IPS-15b (cell line): ENCODE measurements around the gene TIGIT.

Experiments used
- H3K27me3 ChIP-seq: one replicate; pipeline ENCODE4 v1.6.1; 2013; ENCODE audit warnings: low read length; ENCODE audit not compliant: control insufficient read depth, insufficient read depth
- H3K36me3 ChIP-seq: one replicate; pipeline ENCODE4 v1.6.1; 2013; ENCODE audit warnings: low read length; ENCODE audit not compliant: control insufficient read depth, insufficient read depth
- H3K4me1 ChIP-seq: one replicate; pipeline ENCODE4 v1.6.1; 2013; ENCODE audit warnings: mild to moderate bottlenecking, low read length; ENCODE audit not compliant: control insufficient read depth, insufficient read depth
- H3K4me3 ChIP-seq: one replicate; pipeline ENCODE4 v1.5.1; 2013; ENCODE audit warnings: low read depth, low read length
- H3K9ac ChIP-seq: one replicate; pipeline ENCODE4 v1.6.1; 2013; ENCODE audit warnings: low read depth, mild to moderate bottlenecking, low read length
- H3K9me3 ChIP-seq: one replicate; pipeline ENCODE4 v1.6.1; 2013; ENCODE audit warnings: mild to moderate bottlenecking, low read length; ENCODE audit not compliant: control insufficient read depth, insufficient read depth

The TIGIT gene

GRCh38 chr3:114333180-114333922 lies 39.5 kb downstream of the TIGIT start:
- H3K4me3 ChIP-seq = no peak overlapping the region
- H3K4me1 ChIP-seq = peaks cover 30% of the 10 kb centered on the region
- no peaks in the 10 kb centered on the region for H3K27me3 ChIP-seq
- H3K9me3 ChIP-seq = no peaks in the 10 kb centered on the region
- no peaks in the 10 kb centered on the region for H3K36me3 ChIP-seq
- H3K9ac ChIP-seq = no peak overlapping the region

GRCh38 chr3:114333923-114334240 lies 40.1 kb downstream of the TIGIT start:
- no peaks in the 10 kb centered on the region for H3K27me3 ChIP-seq
- no peak overlapping the region for H3K4me3 ChIP-seq
- H3K9ac ChIP-seq = no peak overlapping the region
- H3K4me1 ChIP-seq = peaks cover 30% of the 10 kb centered on the region
- H3K9me3 ChIP-seq = no peaks in the 10 kb centered on the region
- no peaks in the 10 kb centered on the region for H3K36me3 ChIP-seq

DNA sequence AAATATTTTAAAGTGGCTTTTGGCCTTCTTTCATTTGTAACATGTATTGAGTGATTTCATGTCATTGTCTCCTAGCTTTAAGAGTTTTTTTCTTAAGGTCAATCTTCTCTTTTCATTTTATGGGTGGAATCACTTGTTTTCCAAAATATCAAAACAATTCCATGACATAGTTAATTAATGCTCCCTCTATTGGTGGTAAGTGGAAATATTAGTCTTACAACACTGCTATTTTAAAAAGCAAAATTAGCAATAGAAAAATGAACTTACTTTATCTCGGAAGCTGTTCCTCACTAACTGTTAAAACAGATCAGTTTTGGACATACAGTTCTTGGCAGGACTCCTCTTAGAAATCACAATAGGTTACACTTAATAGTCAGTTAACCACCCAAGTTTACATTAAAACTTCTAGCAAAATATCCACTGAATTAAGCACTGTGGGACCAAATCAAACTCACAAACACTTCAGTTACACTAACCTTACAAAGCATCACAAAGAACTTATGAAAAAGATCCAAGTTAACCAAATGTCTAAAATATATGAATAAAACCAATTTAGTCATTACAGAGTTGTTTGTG lies 42.4 kb downstream of the TIGIT start:
- Histone ChIP-seq H3K4me1 (peaks cover 30% of the 10 kb centered on the region), H3K9ac (no peak overlapping the region), H3K27me3 (no peaks in the 10 kb centered on the region), H3K36me3 (no peaks in the 10 kb centered on the region), H3K4me3 (no peak overlapping the region), H3K9me3 (no peaks in the 10 kb centered on the region)

- Histone ChIP-seq H3K27me3 (no peaks in the 10 kb centered on the region), H3K4me1 (peaks cover 30% of the 10 kb centered on the region), H3K9me3 (no peaks in the 10 kb centered on the region), H3K36me3 (no peaks in the 10 kb centered on the region), H3K9ac (no peak overlapping the region), H3K4me3 (no peak overlapping the region)
These were observed 43.0 kb downstream of the TIGIT start for GRCh38 chr3:114336857-114337256.

- Histone ChIP-seq H3K4me1 (peaks cover 21% of the 10 kb centered on the region), H3K36me3 (no peaks in the 10 kb centered on the region), H3K9me3 (no peaks in the 10 kb centered on the region), H3K4me3 (no peak overlapping the region), H3K27me3 (no peaks in the 10 kb centered on the region), H3K9ac (no peak overlapping the region)
These were observed 45.0 kb downstream of the TIGIT start for GRCh38 chr3:114338651-114339357.

DNA sequence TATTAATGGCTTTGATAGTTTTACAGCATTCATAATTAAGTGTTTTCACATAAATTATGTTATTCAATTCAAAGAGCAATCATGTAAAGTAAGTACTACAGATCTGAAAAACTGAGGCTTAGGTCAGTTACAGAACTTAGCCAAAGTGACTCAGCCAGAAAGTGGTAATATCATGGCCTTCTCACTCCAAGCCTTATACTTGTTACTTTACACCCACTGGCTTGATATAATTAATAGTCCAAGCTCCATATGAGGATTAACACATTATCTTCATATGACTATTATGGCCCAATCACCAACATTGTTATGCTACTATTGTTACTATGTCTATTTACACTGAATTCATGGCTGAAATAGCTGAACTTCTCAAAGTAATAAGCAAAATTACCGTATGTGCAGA lies 50.7 kb downstream of the TIGIT start:
- no peak overlapping the region for H3K9ac ChIP-seq
- no peaks in the 10 kb centered on the region for H3K36me3 ChIP-seq
- no peaks in the 10 kb centered on the region for H3K9me3 ChIP-seq
- H3K4me1 ChIP-seq = no peaks in the 10 kb centered on the region
- H3K27me3 ChIP-seq = no peaks in the 10 kb centered on the region
- no peak overlapping the region for H3K4me3 ChIP-seq

DNA sequence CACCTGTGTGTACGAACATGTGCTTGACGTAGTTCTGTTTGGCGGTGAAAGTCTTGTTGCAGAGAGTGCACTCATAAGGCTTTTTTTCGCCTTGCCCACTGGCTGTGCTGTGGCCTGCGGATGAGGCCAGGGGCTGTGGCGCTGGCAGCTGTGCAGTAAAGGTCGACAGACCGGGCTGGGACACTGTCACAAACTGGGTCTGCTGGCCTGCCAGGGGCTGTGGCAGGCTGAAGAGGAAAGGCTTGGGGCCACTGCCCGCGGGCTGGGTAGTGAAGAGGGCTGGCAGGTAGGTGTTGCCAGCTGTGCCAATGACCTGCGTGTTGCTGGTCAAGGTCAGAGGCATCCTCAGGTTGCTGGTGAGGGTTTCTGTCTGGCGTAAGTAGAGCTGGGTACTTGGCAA lies 56.4 kb downstream of the TIGIT start:
- Histone ChIP-seq H3K9ac (no peak overlapping the region), H3K9me3 (no peaks in the 10 kb centered on the region), H3K36me3 (no peaks in the 10 kb centered on the region), H3K27me3 (no peaks in the 10 kb centered on the region), H3K4me3 (no peak overlapping the region), H3K4me1 (no peaks in the 10 kb centered on the region)

GRCh38 chr3:114350690-114351089 lies 56.9 kb downstream of the TIGIT start:
- H3K4me3 ChIP-seq = no peak overlapping the region
- no peaks in the 10 kb centered on the region for H3K36me3 ChIP-seq
- no peaks in the 10 kb centered on the region for H3K9me3 ChIP-seq
- H3K9ac ChIP-seq = no peak overlapping the region
- peaks cover 3% of the 10 kb centered on the region for H3K4me1 ChIP-seq
- no peaks in the 10 kb centered on the region for H3K27me3 ChIP-seq

GRCh38 chr3:114351123-114351821 lies 57.4 kb downstream of the TIGIT start:
- H3K4me1 ChIP-seq = peaks cover 9% of the 10 kb centered on the region
- no peaks in the 10 kb centered on the region for H3K9me3 ChIP-seq
- no peak overlapping the region for H3K9ac ChIP-seq
- H3K4me3 ChIP-seq = no peak overlapping the region
- H3K27me3 ChIP-seq = no peaks in the 10 kb centered on the region
- H3K36me3 ChIP-seq = no peaks in the 10 kb centered on the region

DNA sequence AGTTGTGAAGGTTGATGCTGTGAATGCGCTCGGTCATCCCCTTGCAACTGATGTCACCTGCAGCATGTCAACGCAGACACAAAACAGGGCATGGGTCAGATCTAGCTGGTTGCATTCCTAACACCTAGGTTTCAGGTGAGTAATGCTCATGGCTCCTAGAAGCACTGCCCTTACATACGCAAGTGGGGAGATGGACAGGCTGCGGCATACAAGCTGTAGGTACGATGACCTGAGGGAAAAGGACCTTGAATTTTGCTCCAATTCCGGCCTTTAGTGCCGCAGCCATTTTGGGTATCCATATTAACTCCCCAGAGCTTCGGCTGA lies 58.0 kb downstream of the TIGIT start:
- H3K4me1 ChIP-seq = peaks cover 14% of the 10 kb centered on the region
- no peaks in the 10 kb centered on the region for H3K27me3 ChIP-seq
- no peak overlapping the region for H3K4me3 ChIP-seq
- H3K9ac ChIP-seq = no peak overlapping the region
- no peaks in the 10 kb centered on the region for H3K9me3 ChIP-seq
- H3K36me3 ChIP-seq = no peaks in the 10 kb centered on the region

DNA sequence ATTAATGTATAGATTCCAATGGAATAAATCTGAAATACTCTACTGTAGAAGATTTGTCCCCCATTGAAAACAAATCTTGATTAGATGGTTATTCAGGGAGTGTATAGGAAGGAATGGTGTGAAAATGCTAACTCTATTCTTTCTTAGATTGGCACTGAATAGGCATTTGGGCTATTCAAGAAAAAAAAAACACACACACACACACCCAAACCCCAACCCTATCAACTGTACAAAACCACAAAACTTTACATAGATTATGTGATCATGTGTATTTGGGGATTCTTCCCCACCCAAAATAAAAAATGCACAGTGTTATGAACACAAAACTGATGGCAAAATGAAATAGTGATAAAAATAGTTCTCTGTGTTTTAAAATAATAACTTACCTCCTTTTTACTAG lies 61.8 kb downstream of the TIGIT start:
- H3K9me3 ChIP-seq = no peaks in the 10 kb centered on the region
- no peak overlapping the region for H3K9ac ChIP-seq
- H3K36me3 ChIP-seq = no peaks in the 10 kb centered on the region
- H3K27me3 ChIP-seq = no peaks in the 10 kb centered on the region
- peaks cover 18% of the 10 kb centered on the region for H3K4me1 ChIP-seq
- no peak overlapping the region for H3K4me3 ChIP-seq

- Histone ChIP-seq H3K36me3 (no peaks in the 10 kb centered on the region), H3K9ac (no peak overlapping the region), H3K9me3 (no peaks in the 10 kb centered on the region), H3K27me3 (no peaks in the 10 kb centered on the region), H3K4me1 (peaks cover 18% of the 10 kb centered on the region), H3K4me3 (peak overlapping the region; percentile 10)
These were observed 62.2 kb downstream of the TIGIT start for GRCh38 chr3:114356066-114356465.
